ENCODE data around the gene AMZ1.

- TF ChIP-seq GATA3 (IDR thresholded peaks at IDR 0.05; ENCODE audit: low read depth, low read length) (no peak), GATA2 (IDR thresholded peaks at IDR 0.05; ENCODE audit: low read depth, low read length) (no peak)
Observed at GRCh38 chr7:2737771-2738540, 50.0 kb downstream of the AMZ1 start.

Data from SH-SY5Y (cell line).